Measurements from ENCODE around the gene CASQ2. TPM values are rescaled to one million over a fixed set of nuclear protein-coding genes. Genes with fewer than 3 reads are reported as not detected.

CASQ2 gene
- total and polyA plus RNA-seq, 2 donors (not counting 3 experiments of a cell fraction or from before 2014, with no cell fraction given): not detected

- H3K9me3 ChIP-seq (replicated peaks; ENCODE audit: control insufficient read depth, insufficient read depth, low read length): no peaks in the 10 kb centered on the region
- dilution Hi-C loops (cut with MboI; ENCODE audit: extremely low pct_ligation_motif_present, low sequenced_read_pairs): no loop called here
- H2AFZ ChIP-seq (ENCODE audit: low read depth, low read length): no peak overlapping the region
- no peak overlapping the region for H3K4me2 ChIP-seq (ENCODE audit: insufficient read depth, low read length)
- no peak overlapping the region for H3K27ac ChIP-seq (ENCODE audit: insufficient read depth, low read depth, low read length)
- no peaks in the 10 kb centered on the region for H3K4me1 ChIP-seq (ENCODE audit: control insufficient read depth, extremely low read depth, insufficient read depth, low read length)
- FAIRE-seq (no peak), DNase-seq (ENCODE audit: low read depth, low spot score) (no peak)
- no peaks in the 10 kb centered on the region for H3K36me3 ChIP-seq (ENCODE audit: control insufficient read depth in 2 of 2, extremely low read depth in 1 of 2, insufficient read depth in 2 of 2, low read length in 2 of 2)
- no peaks in the 10 kb centered on the region for H3K27me3 ChIP-seq (ENCODE audit: control insufficient read depth in 2 of 2, insufficient read depth in 2 of 2, low read length in 2 of 2)
- intact Hi-C loops (cut with micrococcal nuclease): no loop called here
- H3K9me1 ChIP-seq (replicated peaks; ENCODE audit: control insufficient read depth, extremely low read depth, insufficient read depth, low read length): no peaks in the 10 kb centered on the region
- H3K4me3 ChIP-seq (replicated peaks in 1 of 3; ENCODE audit: insufficient read depth in 1 of 3, low read depth in 1 of 3, low read length in 3 of 3): no peak overlapping the region
- no peaks in the 10 kb centered on the region for H4K20me1 ChIP-seq (replicated peaks; ENCODE audit: control insufficient read depth, extremely low read depth, insufficient read depth, low read length)
- POLR2A ChIA-PET: no interaction called here
- no peak overlapping the region for H3K9ac ChIP-seq (replicated peaks; ENCODE audit: extremely low read depth, insufficient read depth, low read length)
- H3K79me2 ChIP-seq (ENCODE audit: control insufficient read depth, insufficient read depth, low read length): no peaks in the 10 kb centered on the region
- TF ChIP-seq, protein P1, sequence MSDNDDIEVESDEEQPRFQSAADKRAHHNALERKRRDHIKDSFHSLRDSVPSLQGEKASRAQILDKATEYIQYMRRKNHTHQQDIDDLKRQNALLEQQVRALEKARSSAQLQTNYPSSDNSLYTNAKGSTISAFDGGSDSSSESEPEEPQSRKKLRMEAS (IDR thresholded peaks at IDR 0.05; ENCODE audit: insufficient read depth, insufficient read length): no peak
- no peak for TF ChIP-seq POLR2AphosphoS5 (IDR thresholded peaks at IDR 0.05; ENCODE audit: insufficient read depth, low read depth, low read length)
- TF ChIP-seq EZH2 (IDR thresholded peaks at IDR 0.05; ENCODE audit: borderline replicate concordance, low read depth, low read length, severe bottlenecking): no peak
- no peak for TF ChIP-seq FOS (IDR thresholded peaks at IDR 0.05; ENCODE audit: borderline replicate concordance, insufficient read depth, low read length)
- no peak for TF ChIP-seq GATA2 (IDR thresholded peaks at IDR 0.05; ENCODE audit: insufficient read depth, insufficient read length, low read depth, low read length)
- no peak for TF ChIP-seq POLR2A (IDR thresholded peaks at IDR 0.05; ENCODE audit: low read depth, low read length)
- no peak for TF ChIP-seq CTCF (IDR thresholded peaks at IDR 0.05; ENCODE audit: extremely low read depth in 1 of 2, insufficient read depth in 1 of 2, low read depth in 1 of 2, low read length in 2 of 2)
- no peak for TF ChIP-seq MYC (IDR thresholded peaks at IDR 0.05; ENCODE audit: low read depth, low read length)
- TF ChIP-seq JUN (IDR thresholded peaks at IDR 0.05; ENCODE audit: borderline replicate concordance, insufficient read depth, insufficient read length, low read depth): no peak
- CTCF ChIA-PET: interaction anchor here (1.3 kb wide), 1 partner anchor 12 kb away, joined by 3 read pairs; no protein-coding TSS in a partner anchor
- no TSS peak for BruUV-seq (replicated peaks)
Observed at GRCh38 chr1:115757326-115757725, 11.2 kb downstream of the CASQ2 start.

Data from endothelial cell of umbilical vein (primary cell).